ENCODE measurements around the gene SLC35D2. TPM values are rescaled to one million over a fixed set of nuclear protein-coding genes. Genes with fewer than 3 reads are reported as not detected.

Gene SLC35D2
- total RNA-seq, 1 donor from 2014 or later = 32.4 TPM

DNA sequence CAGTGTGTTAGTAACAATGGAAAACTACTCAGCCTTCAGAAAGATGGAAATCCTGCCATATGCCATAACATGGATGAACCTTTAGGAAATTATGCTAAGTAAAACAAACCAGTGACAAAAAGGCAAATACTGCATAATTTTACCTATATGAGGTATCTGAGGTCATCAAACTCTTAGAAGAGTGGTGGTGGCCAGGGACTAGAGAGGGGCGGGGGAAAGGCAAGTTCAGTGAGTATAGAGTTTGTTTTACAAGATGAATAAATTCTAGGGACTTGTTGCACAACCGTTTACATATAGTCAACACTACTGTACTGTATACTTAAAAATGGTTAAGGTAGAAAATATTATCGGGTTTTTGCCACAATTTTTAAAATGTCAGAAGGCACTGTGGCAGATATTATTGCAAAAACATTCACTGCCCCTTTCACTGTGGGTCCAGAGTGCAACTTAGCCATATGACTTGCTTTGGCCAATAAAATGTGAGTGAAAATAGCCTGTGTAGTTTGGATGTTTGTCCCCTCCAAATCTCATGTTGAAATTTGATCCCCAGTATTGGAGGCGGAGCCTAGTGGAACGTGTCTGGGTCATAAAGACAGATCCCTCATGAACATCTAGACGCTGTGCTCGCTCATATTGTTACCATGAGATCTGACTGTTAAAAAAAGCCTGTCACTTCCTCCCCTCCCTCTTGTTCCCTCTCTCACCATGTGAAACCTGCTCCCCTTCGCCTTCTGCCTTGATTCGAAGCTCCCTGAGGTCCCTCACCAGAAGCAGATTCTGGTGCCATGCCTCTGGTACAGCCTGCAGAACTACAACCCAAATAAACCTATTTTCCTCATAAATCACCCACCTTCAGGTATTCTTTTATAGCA, 25.1 kb upstream of the SLC35D2 start:
- ATAC-seq = no peak
- H3K27ac ChIP-seq = no peak overlapping the region
- peaks cover 7% of the 10 kb centered on the region for H3K4me1 ChIP-seq
- no peaks in the 10 kb centered on the region for H3K27me3 ChIP-seq (ENCODE audit: low read depth)
- no peaks in the 10 kb centered on the region for H3K9me3 ChIP-seq
- intact Hi-C loops (cut with DNase I) = no loop called here
- TF ChIP-seq, protein P1, sequence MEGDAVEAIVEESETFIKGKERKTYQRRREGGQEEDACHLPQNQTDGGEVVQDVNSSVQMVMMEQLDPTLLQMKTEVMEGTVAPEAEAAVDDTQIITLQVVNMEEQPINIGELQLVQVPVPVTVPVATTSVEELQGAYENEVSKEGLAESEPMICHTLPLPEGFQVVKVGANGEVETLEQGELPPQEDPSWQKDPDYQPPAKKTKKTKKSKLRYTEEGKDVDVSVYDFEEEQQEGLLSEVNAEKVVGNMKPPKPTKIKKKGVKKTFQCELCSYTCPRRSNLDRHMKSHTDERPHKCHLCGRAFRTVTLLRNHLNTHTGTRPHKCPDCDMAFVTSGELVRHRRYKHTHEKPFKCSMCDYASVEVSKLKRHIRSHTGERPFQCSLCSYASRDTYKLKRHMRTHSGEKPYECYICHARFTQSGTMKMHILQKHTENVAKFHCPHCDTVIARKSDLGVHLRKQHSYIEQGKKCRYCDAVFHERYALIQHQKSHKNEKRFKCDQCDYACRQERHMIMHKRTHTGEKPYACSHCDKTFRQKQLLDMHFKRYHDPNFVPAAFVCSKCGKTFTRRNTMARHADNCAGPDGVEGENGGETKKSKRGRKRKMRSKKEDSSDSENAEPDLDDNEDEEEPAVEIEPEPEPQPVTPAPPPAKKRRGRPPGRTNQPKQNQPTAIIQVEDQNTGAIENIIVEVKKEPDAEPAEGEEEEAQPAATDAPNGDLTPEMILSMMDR (IDR thresholded peaks at IDR 0.05) = no peak
- no peak for DNase-seq
- H3K4me3 ChIP-seq = no peak overlapping the region
- no peaks in the 10 kb centered on the region for H3K36me3 ChIP-seq

DNA sequence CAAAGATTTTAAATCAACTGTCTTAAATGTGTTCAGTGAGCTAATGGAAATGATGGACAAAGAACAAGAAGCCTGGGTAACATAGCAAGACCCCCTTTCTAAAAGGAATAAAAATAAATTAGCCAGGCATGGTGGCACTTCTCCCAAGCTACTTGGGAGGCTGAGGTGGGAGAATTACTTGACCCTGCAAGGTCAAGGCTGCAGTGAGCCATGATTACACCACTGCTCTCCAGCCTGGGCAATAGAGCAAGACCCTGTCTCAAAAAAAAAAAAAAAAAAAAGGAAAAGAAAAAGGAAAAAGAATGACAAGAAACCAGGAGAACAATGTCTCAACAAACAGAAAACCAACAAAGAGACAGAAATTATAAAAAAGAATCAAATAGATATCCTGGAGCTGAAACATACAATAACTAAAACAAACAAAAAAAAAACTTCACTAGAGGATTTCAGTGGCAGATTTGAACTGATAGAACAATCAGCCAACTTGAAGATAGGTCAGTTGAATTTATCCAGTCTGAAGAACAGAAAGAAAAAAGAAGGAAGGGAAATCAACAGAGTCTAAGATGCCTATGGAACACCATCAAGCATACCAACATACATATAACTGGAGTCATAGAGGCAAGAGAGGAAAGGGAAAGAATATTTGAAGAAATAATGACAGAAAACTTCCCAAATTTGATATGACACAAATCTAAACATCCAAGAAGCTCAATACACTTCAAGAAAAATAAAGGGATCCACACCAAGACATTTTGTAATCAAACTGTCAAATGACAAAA, 16.8 kb upstream of the SLC35D2 start:
- Histone ChIP-seq H3K4me1 (no peaks in the 10 kb centered on the region), H3K4me3 (no peak overlapping the region), H3K27me3 (ENCODE audit: low read depth) (no peaks in the 10 kb centered on the region), H3K27ac (no peak overlapping the region), H3K36me3 (no peaks in the 10 kb centered on the region), H3K9me3 (no peaks in the 10 kb centered on the region)
- intact Hi-C loops (cut with DNase I) = no loop called here
- TF ChIP-seq, protein P1 (IDR thresholded peaks at IDR 0.05) = no peak
- DNase-seq (no peak), ATAC-seq (no peak)

DNA sequence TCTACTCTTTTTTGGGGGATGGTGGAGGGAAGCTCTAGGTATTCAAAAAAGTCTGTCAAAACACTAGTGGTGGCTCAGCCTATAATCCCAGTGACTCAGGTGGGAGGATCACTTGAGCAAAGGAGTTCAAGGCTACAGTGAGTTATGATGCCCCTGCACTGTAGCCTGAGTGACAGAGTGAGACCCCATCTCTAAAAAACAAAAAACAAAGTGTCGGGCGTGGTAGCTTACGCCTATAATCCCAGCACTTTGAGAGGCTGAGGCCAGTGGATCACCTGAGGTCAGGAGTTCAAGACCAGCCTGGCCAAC, 15.8 kb upstream of the SLC35D2 start:
- peak overlapping the region; percentile 37 for H3K27ac ChIP-seq
- no peaks in the 10 kb centered on the region for H3K4me1 ChIP-seq
- no peak overlapping the region for H3K4me3 ChIP-seq
- no peaks in the 10 kb centered on the region for H3K36me3 ChIP-seq
- intact Hi-C loops (cut with DNase I) = no loop called here
- H3K9me3 ChIP-seq = no peaks in the 10 kb centered on the region
- ATAC-seq (no peak), DNase-seq (no peak)
- H3K27me3 ChIP-seq (ENCODE audit: low read depth) = no peaks in the 10 kb centered on the region
- TF ChIP-seq, protein P1 (IDR thresholded peaks at IDR 0.05) = no peak

DNA sequence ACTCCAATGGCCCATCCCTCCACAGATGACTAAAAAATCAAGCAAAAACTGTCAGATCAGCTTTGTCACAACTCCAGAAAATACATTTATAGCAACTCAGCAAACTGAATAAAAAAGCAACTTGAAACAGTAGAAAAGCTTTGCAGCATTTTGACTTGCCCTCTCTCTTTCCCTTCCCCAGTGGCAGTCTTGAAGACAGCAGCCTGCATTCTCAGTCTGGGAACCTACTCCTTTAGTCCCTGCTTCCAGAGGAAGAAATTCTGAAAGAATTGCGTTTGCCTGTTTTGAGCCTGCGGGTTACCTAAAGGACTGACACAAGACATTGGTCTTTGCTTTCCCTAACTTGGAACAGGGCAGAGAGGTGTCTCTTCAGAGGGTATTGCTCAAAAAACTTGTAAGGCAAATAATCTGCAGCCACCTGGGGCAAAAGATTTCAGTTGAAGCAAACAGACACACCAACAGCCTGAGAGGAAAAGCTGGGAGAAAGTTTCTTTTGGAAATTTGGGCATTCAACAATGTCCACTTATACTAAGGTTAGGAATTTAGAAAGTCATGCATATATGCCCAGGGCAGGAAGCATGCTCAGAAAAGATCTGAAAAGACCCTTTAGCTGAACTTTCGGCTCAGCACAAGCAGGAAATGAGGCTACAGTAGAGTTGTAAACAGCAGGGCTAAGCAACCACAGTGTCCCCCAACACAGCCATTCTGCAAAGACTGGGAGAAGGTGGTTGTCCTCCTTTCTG, 15.2 kb upstream of the SLC35D2 start:
- Histone ChIP-seq H3K36me3 (no peaks in the 10 kb centered on the region), H3K9me3 (no peaks in the 10 kb centered on the region), H3K27me3 (ENCODE audit: low read depth) (no peaks in the 10 kb centered on the region), H3K4me3 (no peak overlapping the region), H3K27ac (peak overlapping the region; percentile 37), H3K4me1 (no peaks in the 10 kb centered on the region)
- TF ChIP-seq, protein P1 (IDR thresholded peaks at IDR 0.05) = no peak
- intact Hi-C loops (cut with DNase I) = no loop called here
- DNase-seq = no peak
- no peak for ATAC-seq

DNA sequence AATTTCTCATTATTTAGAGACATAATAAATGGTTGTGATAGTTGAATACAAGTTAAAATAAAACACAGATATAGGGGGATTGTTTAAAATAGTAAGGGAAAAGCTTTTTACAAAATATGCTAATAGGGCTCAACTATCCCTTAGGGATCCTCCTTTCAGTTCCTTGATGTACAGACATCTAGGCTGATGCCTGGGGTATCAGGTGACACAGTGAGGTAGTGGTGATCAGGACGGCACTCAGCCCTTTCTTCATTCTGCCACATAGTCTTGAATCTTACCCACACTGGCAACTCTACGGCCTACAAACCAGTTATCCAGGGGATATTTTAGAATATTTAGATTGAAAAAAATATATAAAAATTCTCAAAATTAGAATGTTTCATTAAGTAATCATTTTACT, 12.5 kb upstream of the SLC35D2 start:
- peaks cover 5% of the 10 kb centered on the region for H3K4me1 ChIP-seq
- H3K27ac ChIP-seq = no peak overlapping the region
- no peak for ATAC-seq
- no peak overlapping the region for H3K4me3 ChIP-seq
- no peaks in the 10 kb centered on the region for H3K9me3 ChIP-seq
- intact Hi-C loops (cut with DNase I) = no loop called here
- no peak for DNase-seq
- no peaks in the 10 kb centered on the region for H3K36me3 ChIP-seq
- H3K27me3 ChIP-seq (ENCODE audit: low read depth) = no peaks in the 10 kb centered on the region
- TF ChIP-seq, protein P1 (IDR thresholded peaks at IDR 0.05) = no peak

Data from lower lobe of right lung (tissue), 2 donors.